ENCODE measurements around the gene ZBTB7A. TPM values are rescaled to one million over a fixed set of nuclear protein-coding genes. Genes with fewer than 3 reads are reported as not detected.

Gene ZBTB7A
- total RNA-seq, 1 donor from 2014 or later, result 16.9 TPM

DNA sequence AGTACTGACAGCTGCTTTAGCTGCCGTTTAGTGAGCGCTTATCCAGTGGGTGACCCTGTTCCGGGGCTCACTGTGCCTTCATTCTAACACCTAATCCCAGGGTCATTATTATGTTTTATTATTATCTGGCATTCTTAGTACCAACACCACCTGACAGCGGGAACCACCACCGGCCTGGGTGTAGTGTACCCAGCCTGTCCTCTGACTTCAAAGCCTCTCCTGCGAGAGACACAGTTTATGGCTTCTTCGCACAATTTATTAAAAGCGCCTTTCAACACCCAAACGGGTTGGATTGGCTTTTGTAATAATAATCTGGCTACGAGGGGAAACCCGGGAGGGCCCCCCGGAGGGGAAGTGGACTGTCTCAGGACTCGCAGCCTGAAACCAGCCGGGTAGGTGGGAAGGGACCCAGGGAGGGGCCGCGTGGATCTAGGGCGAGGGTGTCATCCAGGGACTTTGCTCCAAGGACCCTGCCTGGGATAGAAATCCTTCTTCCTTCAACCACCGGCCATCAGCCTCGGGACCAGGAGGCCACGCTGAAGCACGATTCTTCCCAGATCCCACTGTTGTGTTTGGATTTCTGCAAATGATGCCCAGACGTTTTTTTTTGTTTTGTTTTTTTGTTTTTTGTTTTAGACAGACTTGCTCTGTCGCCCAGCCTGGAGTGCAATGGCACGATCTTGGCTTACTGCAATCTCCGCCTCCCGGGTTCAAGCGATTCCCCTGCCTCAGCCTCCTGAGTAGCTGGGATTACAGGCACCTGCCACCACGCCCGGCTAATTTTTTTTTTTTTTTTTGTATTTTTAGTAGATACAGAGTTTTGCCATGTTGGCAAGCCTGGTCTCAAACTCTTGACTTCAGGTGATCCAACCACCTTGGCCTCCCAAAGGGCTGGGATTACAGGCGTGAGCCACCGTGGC is 1.6 kb upstream of the ZBTB7A start:
- DNase-seq (ENCODE audit: low spot score), result no peak

DNA sequence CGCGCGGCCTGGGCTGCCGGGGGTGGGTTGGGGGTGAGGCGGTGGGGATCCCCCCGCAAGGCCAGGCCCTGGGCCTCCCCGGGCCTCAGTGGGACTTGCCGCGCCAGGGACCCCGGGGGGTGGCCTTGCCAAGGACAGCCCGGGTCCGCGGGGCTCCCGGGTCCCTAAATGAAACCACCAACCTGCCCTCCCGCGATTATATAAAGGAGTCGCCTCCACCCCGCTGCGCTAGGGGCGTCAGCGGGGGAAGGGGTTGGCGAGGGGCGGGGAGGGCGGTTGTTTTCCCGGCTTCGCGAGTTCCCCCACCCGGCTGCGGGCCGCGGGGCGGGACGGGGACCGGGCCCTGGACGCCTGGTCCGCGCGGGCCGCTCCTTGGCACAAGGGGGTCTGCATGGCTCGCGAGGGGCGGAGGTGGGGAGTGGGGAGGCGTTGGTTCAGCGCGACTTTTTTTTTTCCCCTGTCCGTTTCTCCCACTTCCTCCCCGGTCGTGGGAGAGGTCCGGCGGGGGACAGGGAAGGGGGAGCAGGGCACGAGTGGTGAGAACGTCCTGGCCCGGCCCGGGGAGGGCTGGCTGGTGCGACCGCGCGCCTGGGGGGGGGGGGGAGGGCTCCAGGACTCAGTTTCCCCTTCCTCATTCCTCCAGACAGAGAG is 822 bp upstream of the ZBTB7A start:
- no peak for DNase-seq (ENCODE audit: low spot score)

DNA sequence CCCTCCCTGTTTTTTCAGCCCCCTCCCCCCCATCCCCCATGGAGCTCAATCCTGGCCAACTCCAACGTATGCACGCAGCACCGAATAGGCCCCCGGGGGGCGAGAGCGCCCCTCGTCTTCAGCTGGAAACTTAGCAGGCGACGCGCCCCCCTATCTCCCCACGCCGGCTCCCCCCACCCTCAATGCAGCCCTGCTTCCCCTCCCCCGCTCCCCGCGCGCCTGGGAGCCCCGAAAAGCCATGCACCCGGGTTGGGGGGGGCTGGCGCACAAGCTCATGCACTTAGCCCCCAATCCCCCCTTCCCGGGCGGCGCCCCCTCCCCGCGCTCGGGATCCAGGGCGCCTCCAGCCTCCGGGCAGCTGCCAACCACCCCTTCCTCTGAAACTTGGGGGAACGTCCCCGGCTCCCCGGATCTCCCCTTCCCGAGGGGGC is 508 bp downstream of the ZBTB7A start:
- DNase-seq (ENCODE audit: low spot score), result no peak

DNA sequence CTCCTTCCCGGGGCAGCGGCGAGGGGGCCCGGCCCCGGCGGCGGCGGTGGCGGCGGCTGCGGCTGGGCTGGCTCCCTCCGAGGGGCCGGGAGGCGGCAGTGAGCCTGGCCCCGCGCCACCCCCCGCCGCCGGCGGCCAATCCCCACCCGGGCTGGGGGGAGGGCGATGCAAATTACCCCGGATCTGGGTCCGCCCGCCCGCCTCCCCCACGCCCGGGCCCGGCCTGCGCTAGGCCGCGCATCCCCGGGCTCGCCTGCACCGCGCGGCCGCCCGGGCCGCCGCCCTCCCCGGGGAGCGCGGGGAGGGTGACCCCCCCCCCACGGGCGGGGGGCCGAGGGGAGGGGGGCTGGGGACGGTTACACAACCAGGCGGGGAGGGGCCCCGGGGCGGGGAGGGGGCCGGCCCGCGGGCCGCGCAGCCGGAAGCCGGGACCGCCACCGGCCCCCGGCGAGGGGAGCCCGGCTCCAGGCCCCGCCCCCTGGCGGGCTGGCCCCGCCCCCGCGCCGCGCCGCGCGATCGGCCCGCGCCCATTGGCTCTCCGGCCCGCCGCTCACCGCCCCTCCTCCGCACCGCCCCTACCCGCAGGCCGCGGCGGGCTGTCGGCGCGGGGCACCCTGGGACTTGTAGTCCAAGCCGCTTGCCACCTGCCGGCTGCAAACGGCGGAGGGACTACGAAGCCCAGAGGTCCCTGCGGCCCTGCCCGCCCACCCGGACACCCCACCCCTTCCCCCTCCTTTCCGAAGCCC is 1.1 kb downstream of the ZBTB7A start:
- DNase-seq (ENCODE audit: low spot score), result peak; percentile 96

DNA sequence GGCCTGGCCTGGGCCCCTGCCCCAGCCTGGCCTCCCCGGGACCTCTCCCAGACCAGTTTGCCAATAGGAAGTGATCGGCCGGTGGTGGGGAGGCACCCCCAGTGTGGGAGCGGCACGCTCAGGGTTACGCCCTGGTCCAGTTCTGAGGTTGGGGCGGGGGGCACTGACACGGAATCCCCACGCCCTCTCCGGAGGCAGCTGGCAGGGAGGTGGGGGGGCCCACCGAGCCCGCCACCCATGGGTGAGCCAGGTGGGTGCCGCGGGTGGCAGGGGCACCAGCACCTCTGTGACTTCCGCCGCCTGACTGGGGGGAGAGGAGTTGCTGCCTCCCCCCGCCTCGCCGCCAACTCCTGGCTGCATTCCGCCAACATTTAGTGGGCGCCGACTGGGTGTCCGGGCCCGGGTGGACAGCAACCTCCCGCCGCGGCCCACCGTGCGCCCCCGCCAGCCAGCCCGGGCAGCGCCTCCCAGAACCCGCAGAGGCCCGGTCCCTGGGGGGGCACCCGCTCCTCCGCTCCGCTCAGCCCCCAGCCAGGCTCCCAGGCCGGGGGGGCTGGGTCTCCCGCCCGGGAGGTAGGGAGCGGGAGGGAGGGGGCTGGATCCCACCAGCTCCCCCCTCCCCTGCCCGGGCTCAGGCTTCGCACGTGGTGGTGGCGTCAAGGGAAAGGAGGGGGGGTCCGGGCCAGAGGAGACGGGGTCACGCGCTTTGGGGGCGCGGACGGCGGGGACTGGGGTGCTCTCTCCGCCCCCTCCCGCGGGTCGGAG is 2.0 kb downstream of the ZBTB7A start:
- DNase-seq (ENCODE audit: low spot score), result no peak

DNA sequence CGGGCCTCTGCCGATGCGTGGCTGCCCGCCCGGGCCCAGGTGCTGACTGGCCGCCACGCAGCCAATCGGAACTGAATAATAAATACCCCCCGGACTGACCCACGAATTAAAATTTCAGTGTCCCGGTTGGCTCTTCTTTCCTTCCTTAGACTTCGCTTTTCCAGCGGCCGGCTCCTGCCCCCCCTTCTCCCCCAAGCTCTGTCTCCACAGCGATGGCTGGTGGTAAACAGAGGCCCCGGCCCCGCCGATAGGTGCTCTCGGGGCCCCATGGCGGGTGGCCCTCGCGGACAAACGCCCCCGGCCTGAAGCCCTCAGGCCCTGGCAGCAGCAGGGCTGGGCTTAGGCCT is 2.6 kb downstream of the ZBTB7A start:
- DNase-seq (ENCODE audit: low spot score), result no peak

DNA sequence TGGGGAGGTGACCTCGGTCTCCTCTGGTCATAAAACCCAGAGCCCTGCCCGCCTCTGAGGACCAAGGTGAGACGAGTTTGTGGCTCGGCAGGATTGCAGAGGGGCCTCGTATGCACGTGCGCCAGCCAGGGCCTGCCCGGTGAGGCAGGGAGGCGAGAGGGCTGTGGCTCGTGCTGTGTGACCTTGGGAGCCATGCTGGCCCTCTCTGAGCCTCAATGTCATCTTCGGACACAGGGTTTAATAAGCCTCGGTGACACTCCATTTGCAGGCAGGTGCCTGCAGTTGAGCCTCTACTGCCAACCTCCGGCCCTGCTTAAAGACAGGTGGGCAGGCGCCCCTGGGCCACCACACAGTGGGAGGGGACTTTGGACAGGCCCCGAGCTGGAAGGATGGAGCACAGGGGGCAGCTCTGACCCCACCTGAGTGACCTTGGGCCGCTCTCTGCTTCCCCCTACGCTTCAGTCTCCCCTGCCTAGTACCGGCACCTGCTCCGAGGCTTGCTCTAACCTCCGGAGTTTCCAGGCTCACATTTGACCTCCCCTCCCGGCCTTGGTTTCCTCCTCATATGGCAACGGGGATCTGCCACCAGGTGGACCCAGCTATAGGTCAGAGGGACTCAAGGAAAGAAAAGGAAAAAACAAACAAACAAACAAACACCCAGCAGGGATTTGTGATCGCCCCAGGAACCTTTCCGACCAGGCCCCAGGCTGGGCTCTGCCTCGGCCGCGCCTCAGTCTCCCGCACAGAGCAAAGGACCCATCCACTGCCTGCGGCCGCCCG is 3.1 kb downstream of the ZBTB7A start:
- no peak for DNase-seq (ENCODE audit: low spot score)

DNA sequence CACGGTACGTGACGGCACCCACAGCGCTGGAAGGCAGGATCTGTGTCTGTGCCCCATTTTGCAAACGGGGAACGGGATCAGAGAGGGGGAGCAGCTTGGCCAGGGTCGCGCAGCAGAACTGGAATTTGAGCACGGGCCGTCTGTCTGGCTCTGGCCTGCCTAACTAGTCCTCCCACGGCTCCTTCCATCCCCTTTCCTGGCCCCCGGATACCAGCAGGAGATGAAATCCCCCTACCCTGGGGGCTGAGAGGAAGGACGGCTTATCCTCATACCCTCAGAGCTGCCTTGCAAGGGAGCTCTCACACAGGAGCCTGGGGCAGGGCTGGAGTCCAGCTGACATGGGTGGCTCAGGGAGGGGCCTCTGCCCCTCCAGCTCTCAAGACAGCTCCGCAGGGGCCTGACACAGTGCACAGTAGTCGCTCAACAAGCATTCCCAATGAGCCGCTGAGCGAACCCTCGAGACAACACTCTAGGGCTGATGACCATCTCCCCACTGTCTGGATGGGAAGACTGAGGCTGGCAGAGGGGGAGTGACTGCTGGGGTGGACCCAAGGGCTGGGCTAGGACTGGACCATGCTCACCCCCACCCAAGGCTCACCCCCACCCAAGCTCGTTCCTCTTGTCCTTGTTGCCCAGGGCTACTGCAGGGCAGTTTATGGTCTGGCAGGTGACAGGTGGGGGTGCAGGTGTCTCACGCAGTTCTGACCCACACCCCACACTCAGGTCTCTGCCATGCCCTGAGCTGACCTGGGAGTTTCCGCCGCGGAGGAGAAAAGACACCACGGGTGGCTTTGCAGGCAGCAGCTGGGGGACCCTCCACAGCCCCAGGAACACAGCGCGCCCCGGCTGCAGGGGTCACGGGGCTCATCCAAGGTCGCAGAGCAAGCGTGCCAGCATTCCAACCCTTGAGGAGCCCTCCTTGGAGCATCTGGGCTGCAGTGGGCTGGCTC is 4.0 kb downstream of the ZBTB7A start:
- no peak for DNase-seq (ENCODE audit: low spot score)

DNA sequence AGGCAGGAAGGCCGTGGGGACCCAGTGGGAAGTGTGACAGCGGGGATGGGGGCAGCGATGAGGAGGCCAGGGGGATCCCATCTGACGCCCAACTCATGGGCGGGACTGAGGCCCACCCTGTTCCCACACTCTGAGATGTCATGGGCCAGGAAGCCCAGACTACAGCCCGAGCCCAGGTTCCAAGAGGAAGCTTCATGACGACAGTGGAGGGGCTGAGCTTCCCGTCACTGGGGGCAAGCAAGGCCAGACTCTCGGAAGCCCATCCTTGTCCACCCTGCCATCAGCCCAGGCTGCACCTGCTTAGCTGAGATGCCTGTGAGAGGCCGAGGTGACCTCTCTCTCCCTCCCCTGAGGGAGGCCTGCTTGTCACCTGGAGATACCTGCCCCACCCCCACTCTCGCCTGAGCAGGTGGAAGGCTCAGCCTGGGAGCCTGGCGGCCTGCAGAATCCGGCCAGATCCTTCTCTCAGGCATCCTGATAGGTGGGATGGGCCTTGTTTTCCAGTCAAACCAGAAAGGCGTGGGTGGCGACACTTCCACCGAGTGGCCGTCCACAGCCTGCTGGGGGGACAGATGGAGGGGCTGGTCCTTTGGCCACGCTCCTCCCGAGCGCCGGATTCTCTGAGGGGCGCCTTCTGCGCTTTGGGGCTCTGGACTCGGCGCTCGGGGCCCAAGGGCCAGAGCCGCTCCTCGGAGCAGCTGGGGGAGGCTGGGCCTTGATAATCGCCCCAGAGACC is 4.8 kb downstream of the ZBTB7A start:
- DNase-seq (ENCODE audit: low spot score), result no peak

DNA sequence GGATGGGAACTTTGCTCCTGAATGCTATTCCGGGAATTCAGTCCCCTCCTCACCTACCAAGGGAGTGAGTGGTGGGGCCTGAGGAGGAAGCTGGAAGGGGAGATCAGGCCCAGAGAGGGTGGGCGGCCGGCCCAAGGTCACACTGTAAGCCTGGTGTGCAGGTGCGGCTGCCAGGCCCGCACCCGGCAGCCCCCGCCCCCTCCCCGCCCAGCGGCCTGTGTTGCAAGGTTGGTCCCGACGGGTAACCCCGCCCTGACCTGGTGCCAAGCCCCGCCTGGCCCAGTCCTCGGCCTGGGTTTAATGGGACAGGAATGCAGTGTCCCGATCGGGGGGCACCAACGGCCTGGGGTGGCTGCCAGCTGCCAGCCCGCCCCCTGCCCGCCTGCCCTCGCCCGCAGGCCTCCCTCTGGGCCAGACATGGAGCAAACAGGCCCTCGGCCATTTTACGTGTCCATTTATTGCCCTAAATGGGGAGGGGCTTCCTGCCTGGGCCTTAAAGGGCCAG is 5.5 kb downstream of the ZBTB7A start:
- no peak for DNase-seq (ENCODE audit: low spot score)

DNA sequence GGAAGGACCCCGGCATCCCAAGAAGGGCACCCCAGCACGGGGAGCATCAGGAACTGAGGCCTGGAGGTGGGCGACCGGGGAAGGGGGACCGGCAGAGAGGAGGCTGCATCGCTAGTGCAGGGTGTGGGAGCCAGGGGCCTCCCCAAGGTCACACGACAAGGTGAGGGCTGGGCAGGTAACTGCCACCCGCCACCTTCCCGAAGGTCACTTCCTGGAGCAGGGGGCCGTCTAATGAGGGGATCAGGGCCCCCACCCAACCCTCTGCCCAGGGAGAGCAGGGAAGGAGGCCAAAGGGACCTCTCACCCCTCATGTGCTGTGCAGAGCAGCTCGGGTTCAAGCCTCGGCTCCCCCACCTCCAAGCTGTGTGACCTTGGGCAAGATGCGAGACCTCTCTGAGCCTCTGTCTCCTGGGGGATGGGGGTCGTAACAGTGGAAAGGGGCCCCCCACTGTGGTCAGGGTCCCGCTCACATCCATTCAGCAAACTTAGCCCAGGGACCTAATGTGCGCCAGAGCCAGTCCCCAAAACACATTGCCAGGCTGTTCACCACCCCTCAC is 6.0 kb downstream of the ZBTB7A start:
- DNase-seq (ENCODE audit: low spot score), result no peak

DNA sequence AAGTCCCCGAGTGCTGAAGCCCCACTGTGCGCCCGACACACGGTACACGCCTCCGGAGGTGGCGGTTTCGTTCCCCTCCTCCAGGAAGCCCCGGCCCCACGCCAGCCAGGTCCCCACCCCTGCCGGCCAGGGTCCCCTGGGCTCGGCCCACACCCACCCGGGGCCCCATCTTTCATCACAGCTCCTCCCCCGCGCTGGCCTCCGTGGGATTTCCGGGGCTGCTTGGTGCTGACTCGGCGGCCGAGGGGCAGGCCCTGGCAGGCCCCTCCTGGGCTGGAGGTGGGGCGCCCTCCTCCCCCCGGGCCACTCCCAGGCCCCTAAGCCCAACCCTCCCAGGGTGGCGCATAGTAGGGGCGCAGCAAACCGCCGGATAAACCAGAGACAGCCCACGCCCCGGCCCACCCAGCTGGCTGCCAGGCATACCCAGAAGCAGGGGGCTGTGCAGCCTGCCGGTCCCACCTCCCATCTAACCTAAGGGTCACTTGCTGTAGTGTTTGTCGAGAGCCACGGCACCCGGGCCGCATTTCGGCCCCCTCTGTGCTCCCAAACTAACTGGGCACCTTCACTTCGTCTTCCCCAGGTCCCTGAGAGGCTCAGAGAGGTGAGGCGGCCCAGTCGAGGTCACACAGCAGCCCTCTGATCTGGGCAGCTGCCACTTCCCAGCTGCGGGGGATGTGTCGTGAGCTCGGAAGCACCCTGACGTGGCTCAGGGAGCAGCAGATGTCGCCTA is 6.6 kb downstream of the ZBTB7A start:
- DNase-seq (ENCODE audit: low spot score), result no peak

DNA sequence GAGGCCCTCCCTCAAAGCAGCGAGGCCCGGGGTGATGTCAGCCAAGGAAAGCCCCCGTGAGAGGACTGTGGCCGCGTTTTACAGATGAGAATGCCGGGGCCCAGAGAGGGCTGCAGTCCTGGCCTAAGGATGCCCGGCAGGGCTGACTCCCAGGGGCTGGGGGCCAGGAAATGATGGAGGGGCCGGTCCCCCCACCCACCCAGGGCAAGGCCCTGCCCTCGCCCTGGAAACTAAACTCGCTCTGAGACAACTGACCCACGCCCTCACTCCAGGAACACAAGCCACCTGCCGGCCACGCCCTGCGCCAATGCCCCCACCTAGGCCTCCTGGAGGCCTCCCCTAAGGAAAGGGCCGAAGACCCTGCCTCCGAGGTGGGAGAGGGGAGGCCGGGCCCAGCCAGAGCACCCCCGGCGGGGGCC is 7.2 kb downstream of the ZBTB7A start:
- DNase-seq (ENCODE audit: low spot score), result no peak

DNA sequence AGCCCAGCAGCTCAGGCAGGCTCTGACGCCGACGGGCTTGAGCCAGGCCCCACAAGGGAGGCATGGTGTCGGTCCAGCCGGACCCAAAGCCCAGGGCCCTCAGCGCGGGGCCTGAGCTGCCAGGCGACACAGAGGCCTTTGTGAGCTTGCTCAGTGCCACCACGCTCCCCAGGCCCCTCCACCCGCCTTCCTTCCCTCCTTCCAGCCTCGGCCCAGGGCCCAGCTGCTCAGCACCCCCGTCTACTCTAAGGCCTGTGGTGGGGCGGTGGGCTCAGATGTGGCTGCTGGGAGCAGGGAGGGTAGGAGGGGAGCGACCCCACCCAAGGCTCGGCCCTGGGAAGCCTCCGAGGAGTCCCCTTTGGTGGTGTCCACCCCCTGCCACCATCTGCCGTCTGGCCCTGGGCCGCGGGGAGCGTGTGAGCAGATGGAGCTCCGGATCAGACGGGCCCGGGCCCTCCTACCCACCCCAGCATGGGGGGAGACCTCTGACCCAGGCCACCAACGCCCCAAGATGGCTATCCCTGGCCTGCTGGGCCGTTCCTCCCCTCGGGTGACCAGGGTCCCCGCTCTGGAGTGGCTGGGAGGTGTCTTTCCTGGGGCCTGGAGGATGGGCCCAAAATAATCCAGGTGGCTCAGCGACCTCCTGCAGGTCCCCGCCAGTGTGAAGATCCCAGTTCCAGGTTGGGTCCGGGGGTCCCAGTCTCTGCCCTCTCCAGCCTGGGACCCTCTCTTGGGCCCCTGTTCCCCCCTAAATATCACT is 7.8 kb downstream of the ZBTB7A start:
- DNase-seq (ENCODE audit: low spot score), result no peak

DNA sequence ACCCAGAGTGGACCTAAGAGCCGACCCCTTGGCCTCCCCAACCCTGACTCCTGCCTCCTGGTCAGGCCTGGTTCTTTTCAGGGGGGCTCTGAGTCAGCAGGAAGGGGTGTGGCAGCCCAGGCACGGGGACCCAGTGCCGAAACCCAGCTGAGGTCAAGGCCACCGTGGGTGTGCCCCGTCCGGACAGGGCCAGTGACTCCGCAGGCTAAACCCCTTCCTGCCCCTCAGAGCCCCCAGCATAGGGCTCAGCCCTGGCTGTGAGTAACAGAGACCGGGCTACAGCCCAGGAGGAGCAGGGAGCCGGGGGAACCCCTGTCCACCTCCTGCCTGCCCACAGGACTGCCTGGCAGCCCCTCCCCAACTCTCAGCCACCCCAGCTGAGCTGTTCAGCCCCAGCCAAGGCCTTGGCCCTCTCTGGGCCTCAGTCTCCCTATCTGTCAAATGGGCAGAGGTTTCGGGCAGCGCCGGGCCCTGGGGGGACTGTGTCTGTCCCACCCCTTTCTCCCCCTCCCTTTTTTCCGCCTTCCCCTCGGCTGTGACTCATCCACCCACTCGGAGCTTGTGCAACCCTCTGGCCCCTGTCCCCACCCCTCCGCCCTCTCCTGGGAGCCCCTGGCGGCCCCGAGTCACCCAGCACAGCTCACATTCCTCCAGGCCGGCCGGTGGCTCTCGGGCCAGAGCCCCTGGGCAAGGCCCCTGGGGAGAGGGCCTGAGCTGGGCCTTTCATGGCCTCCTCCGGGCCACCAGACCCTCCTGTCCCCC is 8.6 kb downstream of the ZBTB7A start:
- peak; percentile 62 for DNase-seq (ENCODE audit: low spot score)

DNA sequence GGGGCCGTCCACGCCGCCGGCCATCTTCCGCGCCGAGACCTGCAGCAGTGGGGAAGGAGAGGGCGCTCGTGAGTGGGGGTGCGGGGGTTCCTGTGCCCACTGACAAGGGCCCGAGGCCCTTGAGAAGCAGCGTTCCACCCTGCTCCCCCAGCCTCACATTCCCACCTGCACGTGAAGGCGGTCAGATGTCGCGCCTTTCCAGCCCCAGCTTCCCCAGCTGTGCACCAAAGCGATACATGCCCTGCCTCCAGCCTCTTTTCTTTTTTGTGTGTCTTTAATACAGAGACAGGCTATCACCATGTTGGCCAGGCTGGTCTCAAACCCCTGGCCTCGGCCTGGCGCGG is 11.5 kb downstream of the ZBTB7A start:
- DNase-seq (ENCODE audit: low spot score), result no peak
